Measurements from ENCODE around the gene KIF23. TPM values are rescaled to one million over a fixed set of nuclear protein-coding genes. Genes with fewer than 3 reads are reported as not detected.

KIF23 gene
- total RNA-seq, 3 donors from 2014 or later: 1.6 to 6.4 (median 2.2) TPM

DNA sequence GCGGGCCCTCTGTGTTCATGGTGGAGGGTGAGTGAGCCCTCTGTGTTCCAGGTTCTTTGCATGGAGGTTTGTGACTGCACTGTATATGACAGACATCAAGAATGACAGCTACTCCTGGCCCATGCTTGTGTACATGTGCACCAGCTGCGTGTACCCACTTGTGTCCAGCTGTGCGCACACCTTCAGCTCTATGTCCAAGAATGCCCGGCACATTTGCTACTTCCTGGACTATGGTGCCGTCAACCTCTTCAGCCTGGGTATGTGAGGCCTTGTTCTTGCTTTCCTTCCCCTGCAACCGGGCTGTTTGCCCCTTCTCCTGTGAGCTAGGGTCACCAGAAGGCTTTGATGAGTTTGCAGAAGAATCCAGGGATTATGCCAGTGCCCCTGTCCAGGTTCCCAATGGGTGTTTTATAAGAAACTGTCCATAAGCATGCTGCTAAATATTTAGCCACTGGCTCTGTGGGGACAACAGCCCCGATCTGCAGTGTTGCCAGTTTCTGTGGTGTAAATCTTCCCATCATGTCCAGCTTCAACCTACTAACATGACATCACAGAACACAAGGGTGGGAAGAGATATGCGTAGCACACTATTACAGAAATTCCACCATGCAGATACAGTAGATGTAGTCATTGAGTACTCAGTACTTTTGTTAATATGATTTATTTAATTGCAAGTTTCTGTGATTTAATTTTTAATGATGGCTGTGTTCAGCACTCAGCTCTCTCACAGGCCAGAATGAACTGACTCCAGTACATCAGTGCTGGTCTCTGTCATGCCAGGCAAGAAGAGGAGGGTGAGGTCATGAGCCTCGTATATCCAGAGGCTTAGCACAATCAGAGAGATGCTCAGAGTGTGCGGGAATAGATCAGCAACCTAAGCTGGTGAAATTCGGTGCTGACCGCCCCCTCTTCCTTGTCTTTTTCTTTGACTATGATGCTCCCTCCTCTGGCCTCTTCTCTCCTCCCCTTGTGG, 29.2 kb upstream of the KIF23 start:
- intact Hi-C loops (cut with DNase I; ENCODE audit: low total_unique reads): no loop called here
- Histone ChIP-seq H3K4me3 (no peak overlapping the region), H3K27me3 (no peaks in the 10 kb centered on the region), H3K4me1 (no peaks in the 10 kb centered on the region), H3K27ac (no peak overlapping the region), H3K36me3 (no peaks in the 10 kb centered on the region), H3K9me3 (no peaks in the 10 kb centered on the region)
- no peak for DNase-seq (ENCODE audit: low spot score in 2 of 2)
- TF ChIP-seq POLR2AphosphoS5 (IDR thresholded peaks at IDR 0.05): no peak
- TF ChIP-seq, protein P1, sequence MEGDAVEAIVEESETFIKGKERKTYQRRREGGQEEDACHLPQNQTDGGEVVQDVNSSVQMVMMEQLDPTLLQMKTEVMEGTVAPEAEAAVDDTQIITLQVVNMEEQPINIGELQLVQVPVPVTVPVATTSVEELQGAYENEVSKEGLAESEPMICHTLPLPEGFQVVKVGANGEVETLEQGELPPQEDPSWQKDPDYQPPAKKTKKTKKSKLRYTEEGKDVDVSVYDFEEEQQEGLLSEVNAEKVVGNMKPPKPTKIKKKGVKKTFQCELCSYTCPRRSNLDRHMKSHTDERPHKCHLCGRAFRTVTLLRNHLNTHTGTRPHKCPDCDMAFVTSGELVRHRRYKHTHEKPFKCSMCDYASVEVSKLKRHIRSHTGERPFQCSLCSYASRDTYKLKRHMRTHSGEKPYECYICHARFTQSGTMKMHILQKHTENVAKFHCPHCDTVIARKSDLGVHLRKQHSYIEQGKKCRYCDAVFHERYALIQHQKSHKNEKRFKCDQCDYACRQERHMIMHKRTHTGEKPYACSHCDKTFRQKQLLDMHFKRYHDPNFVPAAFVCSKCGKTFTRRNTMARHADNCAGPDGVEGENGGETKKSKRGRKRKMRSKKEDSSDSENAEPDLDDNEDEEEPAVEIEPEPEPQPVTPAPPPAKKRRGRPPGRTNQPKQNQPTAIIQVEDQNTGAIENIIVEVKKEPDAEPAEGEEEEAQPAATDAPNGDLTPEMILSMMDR (IDR thresholded peaks at IDR 0.05): no peak
- no peak for TF ChIP-seq POLR2A (IDR thresholded peaks at IDR 0.05)

DNA sequence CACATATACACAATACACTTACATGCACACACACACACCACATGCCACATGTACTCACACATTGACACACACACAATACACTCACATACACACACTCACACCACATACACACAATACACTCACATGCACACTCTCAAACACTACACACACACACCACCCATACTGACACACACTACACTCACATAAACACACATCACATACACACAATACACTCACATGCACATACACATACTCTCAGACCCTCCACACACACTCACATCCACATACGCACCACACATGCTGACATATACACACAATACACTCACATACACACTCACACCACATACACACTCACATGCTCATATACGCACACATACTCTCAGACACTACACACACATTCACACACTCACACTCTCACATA, 28.3 kb upstream of the KIF23 start:
- DNase-seq (ENCODE audit: low spot score in 2 of 2): no peak
- Histone ChIP-seq H3K4me1 (peaks cover 0 to 3% of the 10 kb centered on the region in 2 donors), H3K4me3 (no peak overlapping the region), H3K27me3 (no peaks in the 10 kb centered on the region), H3K9me3 (no peaks in the 10 kb centered on the region), H3K27ac (no peak overlapping the region), H3K36me3 (no peaks in the 10 kb centered on the region)
- TF ChIP-seq POLR2A (IDR thresholded peaks at IDR 0.05): no peak
- no peak for TF ChIP-seq POLR2AphosphoS5 (IDR thresholded peaks at IDR 0.05)
- TF ChIP-seq, protein P1 (IDR thresholded peaks at IDR 0.05): no peak
- intact Hi-C loops (cut with DNase I; ENCODE audit: low total_unique reads): no loop called here

DNA sequence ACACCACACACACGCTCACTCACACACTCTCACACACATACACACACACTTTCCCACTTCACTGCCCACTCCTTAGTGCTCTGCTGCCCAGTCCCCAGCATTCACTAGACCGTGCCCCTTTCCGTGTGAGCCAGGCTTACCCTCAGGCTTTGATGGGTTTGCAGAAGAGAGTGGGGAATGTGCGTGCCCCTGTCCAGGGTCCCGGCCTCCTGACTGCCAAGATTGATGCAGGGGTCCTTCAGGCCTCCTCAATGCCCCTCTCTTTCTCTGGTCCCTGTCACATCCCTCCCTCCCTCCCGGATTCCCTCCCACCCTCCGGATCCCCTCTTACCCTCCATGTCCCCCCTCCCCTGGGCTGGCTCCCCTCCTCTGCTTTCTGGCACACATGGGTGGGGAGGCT, 27.9 kb upstream of the KIF23 start:
- no peaks in the 10 kb centered on the region for H3K27me3 ChIP-seq
- no peak for TF ChIP-seq POLR2AphosphoS5 (IDR thresholded peaks at IDR 0.05)
- intact Hi-C loops (cut with DNase I; ENCODE audit: low total_unique reads): no loop called here
- H3K4me3 ChIP-seq: no peak overlapping the region
- H3K27ac ChIP-seq: no peak overlapping the region
- H3K4me1 ChIP-seq: peaks cover 0 to 4% of the 10 kb centered on the region in 2 donors
- H3K9me3 ChIP-seq: no peaks in the 10 kb centered on the region
- H3K36me3 ChIP-seq: no peaks in the 10 kb centered on the region
- no peak for DNase-seq (ENCODE audit: low spot score in 2 of 2)

DNA sequence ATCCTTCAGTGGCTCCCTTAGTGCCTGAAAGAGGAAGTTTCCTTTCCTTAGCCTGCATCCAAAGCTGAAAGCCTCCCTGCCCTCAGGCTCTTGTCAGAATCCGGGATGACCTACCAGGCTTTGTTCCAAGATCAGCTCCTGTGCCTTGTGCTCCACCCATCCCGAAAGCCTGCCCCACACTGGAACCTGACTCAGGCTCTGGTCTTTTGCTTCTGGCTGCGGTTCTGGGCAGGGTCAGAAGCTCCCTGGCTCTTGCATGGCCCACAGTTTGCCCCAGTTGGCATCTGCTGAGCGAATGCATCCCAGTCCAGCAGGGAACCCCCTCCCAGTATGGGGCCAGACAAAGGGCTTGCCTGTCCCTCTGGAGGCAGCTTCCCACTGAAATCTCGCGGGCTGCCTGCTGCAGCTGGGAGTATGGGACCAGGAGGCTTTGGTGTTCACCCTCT, 25.9 kb upstream of the KIF23 start:
- Histone ChIP-seq H3K36me3 (no peaks in the 10 kb centered on the region), H3K4me1 (peaks cover 0 to 4% of the 10 kb centered on the region in 2 donors), H3K27me3 (no peaks in the 10 kb centered on the region), H3K9me3 (no peaks in the 10 kb centered on the region), H3K27ac (peak overlapping the region in 1 of 2 donors; percentile 2), H3K4me3 (no peak overlapping the region)
- intact Hi-C loops (cut with DNase I; ENCODE audit: low total_unique reads): no loop called here
- peak in 1 of 2 donors; percentile 68 for DNase-seq (ENCODE audit: low spot score in 2 of 2)
- TF ChIP-seq, protein P1 (IDR thresholded peaks at IDR 0.05): no peak
- TF ChIP-seq POLR2A (IDR thresholded peaks at IDR 0.05) (no peak), POLR2AphosphoS5 (IDR thresholded peaks at IDR 0.05) (no peak)

DNA sequence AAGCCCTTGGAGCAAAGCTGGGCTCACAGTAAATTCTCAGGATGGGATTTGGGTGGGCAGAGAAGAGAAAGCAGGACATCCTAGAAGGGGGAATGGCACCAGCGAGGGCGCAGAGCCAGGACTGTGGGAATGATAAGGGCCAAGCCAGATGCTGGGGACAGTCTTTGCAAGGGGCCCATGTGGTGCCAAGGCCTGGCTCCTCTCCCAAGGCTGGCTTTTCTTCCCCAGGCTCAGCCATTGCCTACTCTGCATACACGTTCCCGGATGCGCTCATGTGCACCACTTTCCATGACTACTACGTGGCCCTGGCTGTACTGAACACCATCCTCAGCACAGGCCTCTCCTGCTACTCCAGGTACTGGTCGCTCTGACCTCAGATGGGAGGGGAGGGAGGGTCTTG, 24.7 kb upstream of the KIF23 start:
- H3K9me3 ChIP-seq: no peaks in the 10 kb centered on the region
- no peak overlapping the region for H3K4me3 ChIP-seq
- TF ChIP-seq POLR2A (IDR thresholded peaks at IDR 0.05) (no peak), POLR2AphosphoS5 (IDR thresholded peaks at IDR 0.05) (no peak)
- TF ChIP-seq, protein P1 (IDR thresholded peaks at IDR 0.05): no peak
- H3K27ac ChIP-seq: no peak overlapping the region
- H3K4me1 ChIP-seq: peaks cover 0 to 4% of the 10 kb centered on the region in 2 donors
- intact Hi-C loops (cut with DNase I; ENCODE audit: low total_unique reads): no loop called here
- no peak for DNase-seq (ENCODE audit: low spot score in 2 of 2)
- H3K27me3 ChIP-seq: no peaks in the 10 kb centered on the region
- no peaks in the 10 kb centered on the region for H3K36me3 ChIP-seq
